ENCODE measurements around the gene PSME2.

Gene PSME2

DNA sequence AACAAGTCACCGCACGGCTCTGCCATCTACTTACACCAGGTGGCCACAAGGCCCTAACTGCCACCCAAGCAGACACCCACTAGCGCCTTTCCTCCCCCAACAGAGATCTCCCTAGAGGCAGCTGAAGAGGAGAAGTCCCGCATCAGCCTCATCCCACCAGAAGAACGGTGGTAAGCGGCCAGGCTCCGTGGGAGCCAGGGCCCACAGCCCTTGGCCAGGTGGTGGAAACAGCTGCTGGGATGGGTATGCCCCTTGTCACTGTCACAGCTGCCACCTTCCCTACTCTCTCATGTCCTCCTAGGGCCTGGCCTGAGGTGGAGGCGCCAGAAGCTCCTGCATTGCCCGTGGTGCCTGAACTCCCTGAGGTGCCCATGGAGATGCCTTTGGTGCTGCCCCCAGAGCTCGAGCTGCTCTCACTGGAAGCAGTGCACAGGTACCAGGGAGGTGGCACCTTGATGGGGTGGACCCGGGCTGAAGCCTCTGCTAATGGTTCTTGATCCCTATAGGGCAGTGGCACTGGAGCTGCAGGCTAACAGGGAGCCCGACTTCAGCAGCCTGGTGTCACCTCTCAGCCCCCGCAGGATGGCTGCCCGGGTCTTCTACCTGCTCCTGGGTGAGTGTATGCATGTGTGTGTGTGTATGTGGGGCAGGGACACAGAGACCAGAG is 33.0 kb upstream of the PSME2 start:
- no peak for DNase-seq

DNA sequence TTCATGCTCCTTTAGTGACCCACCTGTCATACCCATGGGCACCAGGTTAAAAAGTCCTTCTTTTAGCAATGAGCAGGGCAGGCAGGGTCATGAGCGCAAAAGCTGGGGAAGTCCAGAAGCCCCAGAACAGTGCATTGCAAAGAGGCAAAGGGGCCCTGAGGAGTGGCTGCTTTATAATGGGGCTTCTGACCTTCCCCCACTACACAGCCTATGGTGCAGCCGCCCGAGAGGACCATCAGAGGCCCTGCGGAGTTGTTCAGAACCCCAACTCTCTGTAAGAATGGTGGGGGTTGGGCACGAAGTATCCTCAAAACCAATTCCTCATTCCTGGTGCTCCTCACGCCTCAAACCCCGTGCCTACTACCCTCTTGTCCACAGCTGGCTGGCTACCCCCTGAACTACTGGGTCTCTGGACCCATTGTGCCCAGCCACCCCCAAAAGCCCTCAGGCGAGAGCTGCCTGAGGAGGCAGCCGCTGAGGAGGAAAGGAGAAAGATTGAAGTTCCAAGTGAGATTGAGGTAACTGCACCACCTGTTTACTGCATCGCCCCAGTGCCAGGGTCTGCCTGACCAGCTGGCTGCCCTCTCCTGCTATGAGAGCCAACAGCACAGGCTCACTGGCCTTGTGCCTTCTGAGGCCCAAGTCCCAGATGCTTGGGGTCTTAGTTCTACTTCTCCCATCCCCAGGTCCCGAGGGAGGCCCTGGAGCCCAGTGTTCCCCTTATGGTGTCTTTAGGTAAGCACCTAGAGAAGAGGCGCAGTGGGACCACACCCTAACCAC is 32.2 kb upstream of the PSME2 start:
- DNase-seq, result no peak

DNA sequence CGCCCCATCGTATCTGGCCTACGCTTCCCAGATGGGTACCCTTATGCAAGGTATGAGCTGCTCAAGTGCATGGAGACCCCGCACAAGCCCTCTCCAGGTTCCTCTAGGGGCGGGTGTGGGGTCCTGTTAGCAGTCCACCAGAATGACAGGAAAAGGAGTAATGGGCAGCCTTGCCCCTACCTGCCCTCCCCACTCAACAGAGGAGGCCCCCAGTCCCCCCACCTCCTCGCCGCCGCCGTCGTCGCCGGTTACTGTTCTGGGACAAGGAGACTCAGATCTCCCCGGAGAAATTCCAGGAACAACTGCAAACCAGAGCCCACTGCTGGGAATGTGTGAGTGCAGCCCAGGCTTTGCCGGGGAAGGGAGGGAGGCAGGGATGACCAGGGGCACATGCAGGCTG is 31.5 kb upstream of the PSME2 start:
- no peak for DNase-seq

DNA sequence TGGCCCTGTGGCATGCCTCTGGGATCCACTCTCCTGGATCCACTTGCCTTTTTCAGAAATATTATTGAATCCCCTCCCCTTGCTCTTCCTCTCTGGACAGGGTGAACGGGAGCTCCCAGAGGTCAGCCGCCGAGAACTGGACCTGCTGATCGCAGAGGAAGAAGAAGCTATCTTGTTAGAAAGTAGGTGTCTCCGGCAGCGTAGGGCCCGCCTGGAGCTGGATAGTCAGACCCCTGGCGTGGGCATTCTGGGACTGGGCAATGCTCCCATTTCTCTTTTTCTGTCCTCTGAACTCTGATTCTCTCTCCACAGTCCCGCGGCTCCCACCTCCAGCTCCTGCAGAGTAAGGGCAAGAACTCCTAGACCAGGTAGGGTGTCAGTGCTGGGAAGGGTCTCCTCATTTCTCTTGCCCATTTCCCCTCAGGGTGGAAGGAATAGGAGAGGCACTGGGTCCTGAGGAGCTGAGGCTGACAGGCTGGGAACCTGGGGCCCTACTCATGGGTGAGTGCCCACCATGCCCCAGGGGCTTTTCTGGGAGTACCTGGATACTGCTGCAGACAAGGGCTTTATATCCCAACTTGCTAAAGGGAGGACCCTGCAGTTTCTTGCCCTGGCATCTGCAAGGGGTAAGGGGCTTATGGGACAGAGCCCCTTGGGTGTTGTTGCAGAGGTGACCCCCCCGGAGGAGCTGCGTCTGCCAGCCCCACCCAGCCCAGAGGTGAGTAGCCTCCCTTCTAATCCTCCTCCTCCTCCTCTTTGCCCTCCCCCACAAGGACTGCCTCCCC is 30.8 kb upstream of the PSME2 start:
- no peak for DNase-seq

DNA sequence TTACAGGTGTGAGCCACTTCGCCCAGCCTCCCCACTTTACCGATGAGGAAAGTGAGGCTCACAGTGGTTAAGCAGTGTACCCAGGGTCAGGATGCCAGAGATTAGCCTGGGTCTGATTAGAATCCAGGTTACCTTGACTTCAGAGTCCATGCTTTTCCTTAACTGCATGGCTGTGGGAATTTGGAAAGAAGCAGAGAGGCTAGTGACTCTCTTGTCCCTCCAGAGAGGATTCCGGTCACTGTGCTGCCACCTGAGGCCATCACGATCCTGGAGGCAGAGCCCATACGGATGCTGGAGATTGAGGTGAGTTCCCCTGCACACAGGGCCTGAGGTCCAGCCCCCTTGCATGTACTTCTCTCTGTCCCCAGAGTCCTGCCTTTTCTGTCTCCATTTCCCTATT is 30.2 kb upstream of the PSME2 start:
- no peak for DNase-seq

DNA sequence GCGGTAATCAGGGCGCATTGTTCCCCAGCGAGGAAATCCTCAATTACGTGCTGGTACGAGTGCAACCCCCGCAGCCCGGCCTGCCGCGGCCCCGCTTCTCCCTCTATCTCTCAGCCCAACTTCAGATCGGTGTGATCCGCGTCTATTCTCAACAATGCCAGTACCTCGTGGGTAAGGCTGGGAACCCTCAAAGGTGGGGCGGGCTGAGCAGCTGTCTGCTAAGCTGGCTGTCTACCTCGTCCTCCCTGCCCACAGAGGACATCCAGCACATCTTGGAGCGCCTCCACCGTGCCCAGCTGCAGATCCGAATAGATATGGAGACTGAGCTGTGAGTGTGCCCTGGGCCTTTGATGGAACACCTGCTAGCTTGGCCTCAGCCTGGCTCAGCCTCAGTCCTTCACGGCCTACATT is 26.5 kb upstream of the PSME2 start:
- DNase-seq, result no peak

DNA sequence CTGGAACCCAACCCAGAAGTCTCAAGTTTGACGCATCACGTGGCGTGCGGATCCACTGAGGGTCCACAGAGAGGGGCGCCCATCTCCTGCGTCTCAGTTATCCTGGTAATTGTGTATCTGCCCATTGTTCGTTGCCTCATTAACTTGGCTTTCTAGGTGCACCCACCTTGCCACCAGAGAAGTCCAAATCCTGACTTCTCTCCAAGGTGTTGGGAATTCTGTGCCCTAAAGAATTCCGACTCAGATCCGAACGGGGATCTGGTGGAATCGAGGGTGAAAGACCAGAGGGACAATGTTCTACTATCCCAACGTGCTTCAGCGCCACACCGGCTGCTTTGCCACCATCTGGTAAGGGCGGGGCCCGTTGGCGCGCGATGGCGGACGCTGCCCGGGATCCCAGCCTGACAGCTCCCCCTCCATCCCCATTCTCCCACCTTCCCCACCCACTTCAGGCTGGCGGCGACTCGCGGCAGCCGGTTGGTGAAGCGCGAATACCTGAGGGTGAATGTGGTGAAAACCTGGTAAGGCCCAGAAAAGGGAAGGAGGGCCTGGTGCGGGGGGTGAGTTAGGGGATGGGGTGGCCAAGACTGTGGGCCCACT is 26.0 kb upstream of the PSME2 start:
- no peak for DNase-seq

DNA sequence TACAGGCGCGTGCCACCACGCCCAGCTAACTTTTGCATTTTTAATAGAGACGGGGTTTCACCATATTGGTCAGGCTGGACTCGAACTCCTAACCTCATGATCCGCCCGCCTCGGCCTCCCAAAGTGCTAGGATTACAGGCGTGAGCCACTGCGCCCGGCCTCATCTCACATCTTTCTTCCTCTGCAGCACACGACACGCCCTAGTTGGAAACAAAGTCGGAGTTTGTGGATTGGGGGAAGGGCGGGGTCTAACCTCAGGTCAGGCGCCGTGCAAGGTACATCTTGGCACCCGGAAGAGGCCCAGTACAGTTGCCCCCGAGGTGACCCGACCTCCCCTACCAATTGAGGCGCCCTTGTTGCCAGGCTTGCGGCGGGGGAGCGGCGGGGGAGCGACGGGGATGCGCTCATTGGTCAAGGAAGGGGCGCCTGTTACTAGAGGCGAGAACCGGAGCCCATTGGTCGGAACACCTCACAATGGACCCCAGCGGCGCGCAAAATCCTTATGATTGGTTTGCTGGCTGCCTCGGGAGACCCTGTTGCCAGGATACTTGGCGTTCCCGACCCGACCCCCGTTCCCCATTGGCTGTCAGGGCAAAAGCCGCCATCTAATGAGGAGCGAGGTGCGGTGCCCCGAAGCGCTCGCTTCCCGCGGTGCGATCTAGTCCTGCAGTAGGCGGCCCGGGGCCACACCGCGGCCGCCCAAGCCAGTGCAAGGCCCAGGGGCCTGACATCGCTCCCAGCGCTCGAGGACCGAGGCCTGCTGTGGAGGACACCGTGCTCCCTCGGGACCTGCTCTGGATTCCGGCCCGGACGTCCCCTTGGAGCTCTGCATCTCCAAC is 25.2 kb upstream of the PSME2 start, which contains the start of gene REC8:
REC8 (plus strand) TSS at position 659 of the 839 bp plus-strand sequence. CDS start 473 bp downstream, outside the sequence.
- peak; percentile 100 for DNase-seq

DNA sequence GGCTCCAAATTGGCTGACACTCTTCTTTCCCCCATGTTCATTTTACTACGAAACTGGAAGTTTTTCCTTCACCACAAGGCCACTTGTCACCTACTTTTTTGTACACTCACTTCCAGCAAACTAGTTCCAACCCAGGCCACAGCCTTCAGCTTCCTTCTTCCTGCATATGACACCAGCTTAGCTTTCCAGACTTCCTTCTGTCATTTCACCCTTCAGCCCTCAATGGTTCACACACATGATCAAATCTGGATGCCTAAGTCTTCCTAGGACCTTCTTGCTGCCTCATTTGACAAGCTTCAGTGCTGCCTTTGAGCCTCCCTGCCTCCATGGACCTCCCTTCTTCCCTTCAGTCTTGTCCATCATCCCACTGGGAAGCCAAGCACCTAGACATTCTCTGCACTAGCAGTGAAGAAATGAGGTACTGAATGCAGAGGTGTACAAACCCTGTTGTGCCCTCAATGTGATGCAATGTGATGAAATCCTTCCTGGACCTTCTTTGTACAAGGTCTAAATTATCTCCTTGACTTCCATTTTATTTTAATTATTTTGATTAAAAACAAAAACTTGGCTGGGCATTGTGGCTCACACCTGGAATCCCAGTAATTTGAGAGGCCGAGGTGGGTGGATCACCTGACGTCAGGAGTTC is 21.2 kb upstream of the PSME2 start:
- DNase-seq, result no peak

DNA sequence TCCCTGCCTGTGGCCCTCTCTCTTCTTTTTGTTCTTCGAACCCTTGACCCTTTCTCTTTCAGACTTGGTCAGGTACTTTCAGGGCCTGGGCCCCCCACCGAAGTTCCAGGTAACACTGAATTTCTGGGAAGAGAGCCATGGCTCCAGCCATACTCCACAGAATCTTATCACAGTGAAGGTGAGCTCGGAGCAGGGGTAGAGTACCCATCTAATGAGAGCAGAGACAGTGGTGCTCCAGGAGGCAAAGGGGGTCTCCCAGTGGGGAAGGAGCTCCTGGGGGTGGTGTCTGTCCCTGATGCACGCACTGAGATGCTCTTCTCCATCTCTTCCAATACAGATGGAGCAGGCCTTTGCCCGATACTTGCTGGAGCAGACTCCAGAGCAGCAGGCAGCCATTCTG is 19.4 kb upstream of the PSME2 start:
- no peak for DNase-seq

DNA sequence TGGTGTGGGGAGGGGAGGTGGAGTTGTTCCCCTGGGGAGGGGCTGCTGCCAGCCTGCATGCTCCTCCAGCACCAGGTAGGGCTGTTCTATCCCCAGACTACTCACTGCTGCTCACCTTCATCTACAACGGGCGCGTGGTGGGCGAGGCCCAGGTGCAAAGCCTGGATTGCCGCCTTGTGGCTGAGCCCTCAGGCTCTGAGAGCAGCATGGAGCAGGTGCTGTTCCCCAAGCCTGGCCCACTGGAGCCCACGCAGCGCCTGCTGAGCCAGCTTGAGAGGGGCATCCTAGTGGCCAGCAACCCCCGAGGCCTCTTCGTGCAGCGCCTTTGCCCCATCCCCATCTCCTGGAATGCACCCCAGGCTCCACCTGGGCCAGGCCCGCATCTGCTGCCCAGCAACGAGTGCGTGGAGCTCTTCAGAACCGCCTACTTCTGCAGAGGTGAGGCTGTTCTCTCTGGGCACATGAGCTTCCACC is 18.1 kb upstream of the PSME2 start:
- DNase-seq, result no peak

DNA sequence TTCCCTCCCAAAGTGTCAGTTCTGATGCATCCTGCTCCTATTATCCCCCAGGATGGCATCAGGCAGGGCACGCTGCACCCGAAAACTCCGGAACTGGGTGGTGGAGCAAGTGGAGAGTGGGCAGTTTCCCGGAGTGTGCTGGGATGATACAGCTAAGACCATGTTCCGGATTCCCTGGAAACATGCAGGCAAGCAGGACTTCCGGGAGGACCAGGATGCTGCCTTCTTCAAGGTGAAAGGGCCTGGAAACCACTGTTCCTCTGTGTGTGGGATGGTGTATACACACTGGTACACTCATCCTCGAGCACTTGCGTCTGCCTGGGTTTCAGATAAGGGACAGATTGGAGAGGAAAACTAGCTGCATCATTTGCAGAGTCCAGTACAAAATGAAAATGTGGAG is 15.7 kb upstream of the PSME2 start:
- no peak for DNase-seq

DNA sequence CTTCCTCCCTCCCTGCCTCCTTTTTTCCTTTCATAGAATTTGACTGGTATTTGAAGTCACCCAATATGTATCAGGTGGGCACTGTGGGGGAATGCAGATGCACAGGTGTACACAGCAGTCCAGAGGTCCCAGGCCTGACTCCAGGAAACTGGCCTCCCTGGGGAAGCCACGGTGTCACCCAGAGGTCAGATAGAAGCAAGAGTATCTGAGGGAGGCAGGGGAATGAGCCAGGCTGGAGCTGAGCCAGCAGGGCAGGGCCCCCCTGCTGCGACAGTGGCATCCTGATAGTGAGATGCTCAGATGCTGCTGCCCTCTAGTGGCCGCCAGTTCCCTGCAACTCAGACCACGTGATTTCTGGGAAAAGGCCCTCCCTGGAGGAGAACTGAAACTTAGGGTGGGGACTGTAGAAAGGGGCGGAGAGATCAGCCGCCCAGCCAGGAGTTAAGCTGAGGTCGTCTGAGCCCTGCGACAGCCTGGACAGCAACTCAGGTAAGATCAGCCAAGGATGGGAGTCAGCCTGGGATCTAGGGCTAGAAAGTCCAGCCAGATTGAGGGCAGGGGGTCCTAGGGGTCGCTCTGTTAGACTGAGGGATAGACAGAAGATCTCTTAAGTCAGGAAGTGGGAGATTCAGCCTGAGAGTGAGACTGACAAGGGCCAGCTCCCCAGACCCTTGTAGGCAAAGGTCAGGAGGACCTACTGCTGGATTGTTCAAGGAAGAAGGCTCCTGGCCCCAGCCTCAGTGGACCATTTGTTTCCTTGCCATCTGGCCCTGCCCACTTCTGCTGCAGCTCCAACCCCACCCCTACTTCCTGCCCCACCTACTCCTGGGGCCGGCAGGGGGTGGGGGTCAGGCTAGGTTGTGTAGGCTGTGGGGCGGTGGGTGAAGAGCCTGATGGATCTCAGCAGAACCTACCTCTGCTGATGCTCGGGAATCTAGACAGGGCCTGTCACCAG is 14.7 kb upstream of the PSME2 start, which contains the start of gene IRF9:
IRF9 (plus strand) TSS at position 416 of the 955 bp plus-strand sequence. CDS start 880 bp downstream, outside the sequence.
- DNase-seq, result peak; percentile 99

DNA sequence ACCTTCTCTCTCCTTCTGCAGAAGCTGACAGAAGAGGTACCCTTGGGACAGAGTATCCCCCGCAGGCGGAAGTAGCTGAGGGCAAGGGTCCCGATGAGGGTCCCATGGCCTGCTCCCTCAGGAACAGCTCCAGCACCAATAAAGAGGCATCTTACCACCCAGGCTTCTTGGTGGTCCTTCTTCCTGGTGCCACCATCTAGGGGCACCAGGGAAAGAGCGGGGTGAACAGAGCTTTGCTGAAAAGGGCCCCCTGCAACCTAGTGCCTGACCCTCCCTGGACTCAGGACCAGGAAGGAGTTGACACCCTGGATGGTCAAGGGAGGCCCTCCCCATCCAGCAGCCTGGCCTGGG is 14.1 kb upstream of the PSME2 start:
- no peak for DNase-seq

DNA sequence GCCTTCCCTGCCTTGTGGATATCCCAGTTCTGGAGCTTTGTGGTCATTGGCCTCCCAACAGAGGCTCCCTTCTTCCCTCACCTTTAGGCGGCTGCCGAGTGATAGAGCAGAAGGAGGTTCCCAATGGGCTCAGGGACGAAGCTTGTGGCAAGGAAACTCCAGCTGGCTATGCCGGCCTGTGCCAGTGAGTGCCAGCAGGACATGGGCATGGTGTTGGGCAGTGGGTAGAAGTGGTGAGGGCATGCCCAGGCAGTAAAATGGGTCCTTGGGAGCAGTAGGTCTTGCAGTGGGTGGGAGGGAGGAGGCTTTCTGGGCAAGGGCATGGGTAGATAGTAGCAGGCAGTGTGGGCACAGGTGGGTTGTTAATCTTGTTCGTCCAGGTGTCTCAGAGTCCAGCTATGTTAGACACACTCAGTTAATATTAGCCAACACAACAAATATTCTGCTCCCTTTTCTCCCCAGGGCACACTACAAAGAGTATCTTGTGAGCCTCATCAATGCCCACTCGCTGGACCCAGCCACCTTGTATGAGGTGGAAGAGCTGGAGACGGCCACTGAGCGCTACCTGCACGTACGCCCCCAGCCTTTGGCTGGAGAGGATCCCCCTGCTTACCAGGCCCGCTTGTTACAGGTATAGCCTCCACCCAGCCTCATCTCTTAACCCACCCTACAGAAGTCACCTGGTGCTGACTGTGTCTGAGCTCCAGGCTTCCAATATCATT is 13.5 kb upstream of the PSME2 start:
- no peak for DNase-seq

DNA sequence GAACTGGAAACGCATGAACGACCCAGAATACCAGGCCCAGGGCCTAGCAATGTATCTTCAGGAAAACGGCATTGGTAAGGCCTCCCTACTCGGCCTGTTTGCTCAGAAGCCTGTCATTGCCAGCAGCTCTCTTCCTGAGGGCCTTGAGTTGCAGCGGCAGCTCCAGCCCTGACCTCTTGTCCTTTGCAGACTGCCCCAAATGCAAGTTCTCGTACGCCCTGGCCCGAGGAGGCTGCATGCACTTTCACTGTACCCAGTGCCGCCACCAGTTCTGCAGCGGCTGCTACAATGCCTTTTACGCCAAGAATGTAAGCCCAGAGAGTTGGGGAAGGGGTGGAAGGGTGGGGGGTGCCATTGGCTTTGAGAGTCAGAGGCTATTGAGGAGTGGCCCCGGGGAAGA is 10.9 kb upstream of the PSME2 start:
- DNase-seq, result no peak

DNA sequence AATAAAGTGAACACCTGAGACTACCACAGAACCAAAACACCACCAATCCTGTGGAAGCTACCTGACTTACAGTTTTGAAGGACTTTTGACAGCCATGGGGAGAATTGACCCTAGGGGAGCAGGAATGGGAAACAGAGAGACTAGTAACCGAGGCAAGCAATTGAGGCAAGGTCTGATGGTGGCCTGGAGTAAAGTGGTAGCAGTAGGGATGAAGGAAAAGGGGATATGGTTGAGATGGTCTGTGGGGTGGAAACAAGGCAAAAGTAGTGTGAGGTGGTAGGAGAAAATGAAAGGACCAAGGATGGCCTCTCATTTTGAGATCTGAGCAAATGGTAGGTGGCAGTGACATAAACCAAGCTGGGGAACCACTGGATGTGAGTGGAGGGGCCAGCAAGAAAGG is 10.4 kb upstream of the PSME2 start:
- DNase-seq, result no peak

DNA sequence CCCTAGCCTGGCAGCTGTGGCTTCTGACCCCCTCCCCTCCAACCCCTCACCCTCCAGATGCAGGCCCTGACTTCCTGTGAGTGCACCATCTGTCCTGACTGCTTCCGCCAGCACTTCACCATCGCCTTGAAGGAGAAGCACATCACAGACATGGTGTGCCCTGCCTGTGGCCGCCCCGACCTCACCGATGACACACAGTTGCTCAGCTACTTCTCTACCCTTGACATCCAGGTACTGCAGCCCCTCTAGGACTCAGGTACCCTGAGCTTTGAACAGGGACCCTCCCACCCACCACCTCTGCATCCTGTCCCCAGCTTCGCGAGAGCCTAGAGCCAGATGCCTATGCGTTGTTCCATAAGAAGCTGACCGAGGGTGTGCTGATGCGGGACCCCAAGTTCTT is 8.7 kb upstream of the PSME2 start:
- no peak for DNase-seq

DNA sequence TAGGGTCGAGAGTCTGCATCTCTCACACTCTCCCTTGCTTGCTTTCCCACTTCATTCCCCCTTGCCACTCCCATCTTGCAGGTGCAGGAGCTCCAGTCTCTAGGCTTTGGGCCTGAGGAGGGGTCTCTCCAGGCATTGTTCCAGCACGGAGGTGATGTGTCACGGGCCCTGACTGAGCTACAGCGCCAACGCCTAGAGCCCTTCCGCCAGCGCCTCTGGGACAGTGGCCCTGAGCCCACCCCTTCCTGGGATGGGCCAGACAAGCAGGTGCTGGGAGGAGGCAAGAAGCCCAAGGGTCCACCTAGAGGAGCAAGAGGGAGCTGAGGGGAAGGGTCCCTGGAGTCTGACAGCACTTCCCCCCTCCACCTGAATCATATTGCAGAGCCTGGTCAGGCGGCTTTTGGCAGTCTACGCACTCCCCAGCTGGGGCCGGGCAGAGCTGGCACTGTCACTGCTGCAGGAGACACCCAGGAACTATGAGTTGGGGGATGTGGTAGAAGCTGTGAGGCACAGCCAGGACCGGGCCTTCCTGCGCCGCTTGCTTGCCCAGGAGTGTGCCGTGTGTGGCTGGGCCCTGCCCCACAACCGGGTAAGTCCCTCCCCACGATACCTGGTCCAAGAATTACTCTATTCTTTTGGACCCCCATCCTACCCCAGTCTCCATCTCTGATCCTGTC is 5.1 kb upstream of the PSME2 start:
- no peak for DNase-seq
